ENCODE results near the gene OR14C36. TPM values are rescaled to one million over a fixed set of nuclear protein-coding genes. Genes with fewer than 3 reads are reported as not detected.
"Not testable (repeated sequence)": the region's sequence is repeated elsewhere in the genome, so short reads cannot be mapped to it uniquely, and the experiment has no call there.

OR14C36 gene
- total RNA-seq: not detected in 2 replicates

GRCh38 chr1:248348475-248348874, at the start of gene OR14C36:
Gene OR14C36, plus strand, starts transcription at chr1:248348775. Its CDS starts 0 bp downstream, at chr1:248348775.
- Mint-ChIP-seq H3K27me3 (ENCODE audit: low read depth) (no peaks in the 10 kb centered on the region), H3K4me3 (ENCODE audit: low read depth) (no peak within 1 kb of the TSS), H3K36me3 (ENCODE audit: low read depth) (no peaks in the 10 kb centered on the region), H3K27ac (no peak within 1 kb of the TSS), H3K4me1 (ENCODE audit: low read depth) (no peaks in the 10 kb centered on the region), H3K9me3 (no peaks in the 10 kb centered on the region)
- intact Hi-C loops (cut with micrococcal nuclease): no loop called here
- DNase-seq (ENCODE audit: low spot score): no peak

GRCh38 chr1:248303324-248303723, 45.3 kb upstream of the OR14C36 start, which contains the start of gene OR2T12:
Gene OR2T12, minus strand, starts transcription at chr1:248303424. Its CDS starts 7,846 bp downstream, at chr1:248295578.
- Mint-ChIP-seq H3K27me3 (ENCODE audit: low read depth) (no peaks in the 10 kb centered on the region), H3K27ac (no peak within 1 kb of the TSS), H3K36me3 (ENCODE audit: low read depth) (no peaks in the 10 kb centered on the region), H3K4me1 (ENCODE audit: low read depth) (no peaks in the 10 kb centered on the region), H3K9me3 (no peaks in the 10 kb centered on the region), H3K4me3 (ENCODE audit: low read depth) (no peak within 1 kb of the TSS)
- no peak for DNase-seq (ENCODE audit: low spot score)
- intact Hi-C loops (cut with micrococcal nuclease): no loop called here

- DNase-seq (ENCODE audit: low spot score); H3K4me1 Mint-ChIP-seq (ENCODE audit: low read depth); intact Hi-C loops (cut with micrococcal nuclease); H3K4me3 Mint-ChIP-seq (ENCODE audit: low read depth); H3K27ac Mint-ChIP-seq; H3K27me3 Mint-ChIP-seq (ENCODE audit: low read depth); H3K36me3 Mint-ChIP-seq (ENCODE audit: low read depth); H3K9me3 Mint-ChIP-seq: not testable (repeated sequence)
Observed at GRCh38 chr1:248305672-248306071, 42.9 kb upstream of the OR14C36 start.

- Mint-ChIP-seq H3K27ac (no peak overlapping the region), H3K4me1 (ENCODE audit: low read depth) (no peaks in the 10 kb centered on the region), H3K9me3 (no peaks in the 10 kb centered on the region)
Observed at GRCh38 chr1:248306103-248306502, 42.5 kb upstream of the OR14C36 start.

GRCh38 chr1:248306740-248307139, 41.8 kb upstream of the OR14C36 start:
- H3K27ac Mint-ChIP-seq; H3K36me3 Mint-ChIP-seq (ENCODE audit: low read depth); intact Hi-C loops (cut with micrococcal nuclease); H3K27me3 Mint-ChIP-seq (ENCODE audit: low read depth); H3K9me3 Mint-ChIP-seq; H3K4me3 Mint-ChIP-seq (ENCODE audit: low read depth); H3K4me1 Mint-ChIP-seq (ENCODE audit: low read depth); DNase-seq (ENCODE audit: low spot score): not testable (repeated sequence)

More at GRCh38 chr1:248306103-248306502, 42.5 kb upstream of the OR14C36 start:
- intact Hi-C loops (cut with micrococcal nuclease): no loop called here
- Mint-ChIP-seq H3K27me3 (ENCODE audit: low read depth) (no peaks in the 10 kb centered on the region), H3K36me3 (ENCODE audit: low read depth) (no peaks in the 10 kb centered on the region), H3K4me3 (ENCODE audit: low read depth) (no peak overlapping the region)
- no peak for DNase-seq (ENCODE audit: low spot score)

GRCh38 chr1:248316796-248317195, 31.8 kb upstream of the OR14C36 start:
- H3K27me3 Mint-ChIP-seq (ENCODE audit: low read depth): no peaks in the 10 kb centered on the region
- no peak for DNase-seq (ENCODE audit: low spot score)
- H3K9me3 Mint-ChIP-seq: no peaks in the 10 kb centered on the region
- H3K27ac Mint-ChIP-seq: no peak overlapping the region
- H3K4me1 Mint-ChIP-seq (ENCODE audit: low read depth): no peaks in the 10 kb centered on the region
- no peak overlapping the region for H3K4me3 Mint-ChIP-seq (ENCODE audit: low read depth)
- no peaks in the 10 kb centered on the region for H3K36me3 Mint-ChIP-seq (ENCODE audit: low read depth)
- intact Hi-C loops (cut with micrococcal nuclease): loop anchor here (10.0 kb wide), 1 partner anchor 58 kb away; the partner anchor contains the start of gene OR2T6

- Mint-ChIP-seq H3K27ac (no peak within 1 kb of the TSS), H3K9me3 (no peaks in the 10 kb centered on the region), H3K4me1 (ENCODE audit: low read depth) (no peaks in the 10 kb centered on the region), H3K27me3 (ENCODE audit: low read depth) (no peaks in the 10 kb centered on the region), H3K36me3 (ENCODE audit: low read depth) (no peaks in the 10 kb centered on the region), H3K4me3 (ENCODE audit: low read depth) (no peak within 1 kb of the TSS)
- intact Hi-C loops (cut with micrococcal nuclease): no loop called here
- no peak for DNase-seq (ENCODE audit: low spot score)
Observed at GRCh38 chr1:248324468-248324867, 24.1 kb upstream of the OR14C36 start, which contains the start of gene OR2M7. Gene OR2M7, minus strand, starts transcription at chr1:248324568. Its CDS starts 0 bp downstream, at chr1:248324568.

GRCh38 chr1:248343451-248343850, 5.1 kb upstream of the OR14C36 start:
- DNase-seq (ENCODE audit: low spot score): no peak
- intact Hi-C loops (cut with micrococcal nuclease): no loop called here
- Mint-ChIP-seq H3K4me3 (ENCODE audit: low read depth) (no peak overlapping the region), H3K4me1 (ENCODE audit: low read depth) (no peaks in the 10 kb centered on the region), H3K27me3 (ENCODE audit: low read depth) (no peaks in the 10 kb centered on the region), H3K27ac (no peak overlapping the region), H3K36me3 (ENCODE audit: low read depth) (no peaks in the 10 kb centered on the region), H3K9me3 (no peaks in the 10 kb centered on the region)

GRCh38 chr1:248359415-248359814, 10.8 kb downstream of the OR14C36 start:
- Mint-ChIP-seq H3K27me3 (ENCODE audit: low read depth) (no peaks in the 10 kb centered on the region), H3K4me1 (ENCODE audit: low read depth) (no peaks in the 10 kb centered on the region), H3K9me3 (no peaks in the 10 kb centered on the region), H3K36me3 (ENCODE audit: low read depth) (no peaks in the 10 kb centered on the region), H3K27ac (no peak overlapping the region), H3K4me3 (ENCODE audit: low read depth) (no peak overlapping the region)
- intact Hi-C loops (cut with micrococcal nuclease): no loop called here
- no peak for DNase-seq (ENCODE audit: low spot score)

- no peak within 1 kb of the TSS for H3K27ac Mint-ChIP-seq
- no peaks in the 10 kb centered on the region for H3K27me3 Mint-ChIP-seq (ENCODE audit: low read depth)
- DNase-seq (ENCODE audit: low spot score): no peak
- no peak within 1 kb of the TSS for H3K4me3 Mint-ChIP-seq (ENCODE audit: low read depth)
- H3K36me3 Mint-ChIP-seq (ENCODE audit: low read depth): no peaks in the 10 kb centered on the region
- H3K4me1 Mint-ChIP-seq (ENCODE audit: low read depth): no peaks in the 10 kb centered on the region
- no peaks in the 10 kb centered on the region for H3K9me3 Mint-ChIP-seq
- intact Hi-C loops (cut with micrococcal nuclease): no loop called here
Observed at GRCh38 chr1:248361121-248361715, 12.6 kb downstream of the OR14C36 start, which contains the start of gene OR2T4. Gene OR2T4, plus strand, starts transcription at chr1:248361665. Its CDS starts 0 bp downstream, at chr1:248361665.

- no peak overlapping the region for H3K27ac Mint-ChIP-seq
- H3K36me3 Mint-ChIP-seq (ENCODE audit: low read depth): no peaks in the 10 kb centered on the region
- no peaks in the 10 kb centered on the region for H3K4me1 Mint-ChIP-seq (ENCODE audit: low read depth)
- H3K27me3 Mint-ChIP-seq (ENCODE audit: low read depth): no peaks in the 10 kb centered on the region
- no peaks in the 10 kb centered on the region for H3K9me3 Mint-ChIP-seq
- intact Hi-C loops (cut with micrococcal nuclease): no loop called here
- no peak overlapping the region for H3K4me3 Mint-ChIP-seq (ENCODE audit: low read depth)
- DNase-seq (ENCODE audit: low spot score): no peak
Observed at GRCh38 chr1:248366609-248367008, 18.0 kb downstream of the OR14C36 start.

- no peaks in the 10 kb centered on the region for H3K9me3 Mint-ChIP-seq
- no peaks in the 10 kb centered on the region for H3K36me3 Mint-ChIP-seq (ENCODE audit: low read depth)
- no peak for DNase-seq (ENCODE audit: low spot score)
- intact Hi-C loops (cut with micrococcal nuclease): loop anchor here (10.0 kb wide), 1 partner anchor 58 kb away; no protein-coding TSS in a partner anchor
- no peaks in the 10 kb centered on the region for H3K27me3 Mint-ChIP-seq (ENCODE audit: low read depth)
- no peak overlapping the region for H3K27ac Mint-ChIP-seq
- H3K4me3 Mint-ChIP-seq (ENCODE audit: low read depth): no peak overlapping the region
- H3K4me1 Mint-ChIP-seq (ENCODE audit: low read depth): no peaks in the 10 kb centered on the region
Observed at GRCh38 chr1:248372394-248372793, 23.8 kb downstream of the OR14C36 start.

GRCh38 chr1:248373761-248374160, 25.2 kb downstream of the OR14C36 start:
- Mint-ChIP-seq H3K4me1 (ENCODE audit: low read depth) (no peaks in the 10 kb centered on the region), H3K27ac (no peak overlapping the region), H3K27me3 (ENCODE audit: low read depth) (no peaks in the 10 kb centered on the region), H3K9me3 (no peaks in the 10 kb centered on the region), H3K36me3 (ENCODE audit: low read depth) (no peaks in the 10 kb centered on the region), H3K4me3 (ENCODE audit: low read depth) (no peak overlapping the region)
- intact Hi-C loops (cut with micrococcal nuclease): loop anchor here (10.0 kb wide), 1 partner anchor 59 kb away; no protein-coding TSS in a partner anchor
- no peak for DNase-seq (ENCODE audit: low spot score)

Measured in activated T-helper 2 cell treated with anti-CD3 and anti-CD28 coated beads, Interferon-gamma antibody, Interleukin-2, Interleukin-4, amounts not matched to agents 10 μg/mL and 5 μg/mL and 100 μg/mL, durations not matched to agents 14 hours and 24 hours and 36 hours (primary cell).